GM21529 (cell line): ENCODE data around the gene HPSE2.
"Not testable (repeated sequence)": the region's sequence is repeated elsewhere in the genome, so short reads cannot be mapped to it uniquely, and the experiment has no call there.

Experiments used
- ATAC-seq: cut with Tn5 transposase; IDR thresholded peaks from one replicate; pipeline ENCODE4 v1.9.1; 2021; ENCODE audit not compliant: unreplicated experiment

The HPSE2 gene

DNA sequence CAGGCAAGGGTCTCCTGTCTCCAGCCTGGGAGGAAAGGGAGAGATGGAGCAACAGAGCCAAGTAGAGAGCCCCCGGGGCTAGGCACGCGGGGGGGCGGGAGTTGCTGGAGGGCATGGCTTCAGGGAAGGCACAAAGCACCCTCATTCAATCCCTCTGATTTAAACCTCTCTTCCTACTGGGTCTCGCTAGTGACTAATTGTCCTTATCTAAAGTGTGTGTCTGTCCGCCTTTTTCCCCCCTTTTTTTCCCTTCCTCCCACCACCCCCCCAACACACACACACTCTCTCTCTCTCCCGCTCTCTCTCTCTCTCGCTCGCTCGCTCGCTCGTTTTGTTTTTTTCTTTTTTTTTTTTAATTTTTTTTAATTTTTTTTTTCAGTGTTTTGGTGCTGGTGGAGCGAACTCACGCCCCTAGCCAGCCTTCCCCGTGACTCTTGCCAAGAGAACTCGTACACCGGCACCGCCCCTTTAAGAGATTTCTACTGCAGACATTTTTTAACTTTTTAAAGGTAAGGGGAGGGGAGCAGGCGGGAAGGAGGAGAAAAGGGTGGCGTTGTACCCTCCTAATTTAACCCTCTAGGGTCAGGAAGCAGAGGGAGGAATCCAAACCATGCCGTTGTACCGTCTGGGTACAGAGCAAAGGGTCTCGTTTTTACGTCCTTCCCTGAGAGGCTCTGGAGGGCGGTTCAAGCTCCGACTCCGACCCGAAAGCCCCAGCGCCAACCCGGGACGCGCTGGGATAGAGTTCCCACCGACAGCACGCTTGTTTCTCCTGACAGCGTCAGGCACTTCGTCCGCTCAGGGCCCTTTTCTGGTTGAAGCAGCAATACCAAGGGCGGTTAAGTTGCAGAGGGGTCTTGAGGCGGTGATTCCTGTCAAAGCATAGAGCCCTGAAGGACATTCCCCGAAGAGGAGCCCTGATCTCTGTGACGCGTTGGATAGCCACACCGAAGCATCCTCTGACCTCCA is at the start of gene HPSE2:
Gene HPSE2 (minus strand): TSS at position 195 of the 969 bp plus-strand sequence.
- ATAC-seq: no peak

GRCh38 chr10:99280472-99280871 is 44.8 kb upstream of the HPSE2 start:
- ATAC-seq: peak; percentile 90

DNA sequence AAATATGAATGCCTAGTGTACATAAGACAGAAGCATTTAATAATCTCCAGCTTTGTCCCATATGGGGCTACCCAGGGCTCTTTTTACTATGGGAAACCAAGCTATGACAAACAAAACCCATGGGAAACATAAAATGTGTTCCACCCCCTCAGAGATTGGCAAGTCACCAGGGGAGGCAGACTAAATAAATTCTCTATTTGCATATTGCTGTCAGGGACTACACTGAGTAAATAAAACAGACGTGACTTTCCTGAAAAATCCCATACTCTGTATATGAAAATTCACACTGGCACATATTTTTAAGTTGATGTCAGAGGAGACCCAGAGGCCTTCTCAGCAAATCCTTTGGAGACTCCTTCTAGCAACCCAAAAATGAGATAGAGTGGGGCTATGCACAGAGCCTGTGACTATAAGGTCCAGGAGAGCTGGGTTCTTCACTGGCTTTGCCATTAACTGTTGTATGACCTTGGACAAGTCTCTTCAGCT is 44.0 kb upstream of the HPSE2 start:
- ATAC-seq: peak; percentile 45

GRCh38 chr10:99276848-99277486 is 41.3 kb upstream of the HPSE2 start:
- ATAC-seq: no peak

DNA sequence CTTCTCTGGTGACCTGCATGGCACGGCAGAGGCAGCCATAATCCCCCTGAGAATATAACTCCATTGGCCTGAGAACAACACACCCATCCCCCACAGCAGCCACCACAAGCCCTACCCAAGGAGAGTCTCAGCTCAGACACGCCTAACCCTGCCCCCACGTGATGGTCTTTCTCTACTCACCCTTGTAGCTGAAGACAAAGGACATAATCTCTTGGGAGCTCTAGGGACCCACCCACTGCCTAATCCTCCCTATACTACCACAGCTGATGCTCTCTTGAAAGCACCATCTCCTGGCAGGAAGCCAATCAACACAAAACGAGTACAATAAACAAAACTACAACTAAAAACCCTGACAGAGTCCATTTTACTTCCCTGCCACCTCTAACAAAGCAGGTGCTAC is 30.7 kb upstream of the HPSE2 start:
- ATAC-seq: no peak

DNA sequence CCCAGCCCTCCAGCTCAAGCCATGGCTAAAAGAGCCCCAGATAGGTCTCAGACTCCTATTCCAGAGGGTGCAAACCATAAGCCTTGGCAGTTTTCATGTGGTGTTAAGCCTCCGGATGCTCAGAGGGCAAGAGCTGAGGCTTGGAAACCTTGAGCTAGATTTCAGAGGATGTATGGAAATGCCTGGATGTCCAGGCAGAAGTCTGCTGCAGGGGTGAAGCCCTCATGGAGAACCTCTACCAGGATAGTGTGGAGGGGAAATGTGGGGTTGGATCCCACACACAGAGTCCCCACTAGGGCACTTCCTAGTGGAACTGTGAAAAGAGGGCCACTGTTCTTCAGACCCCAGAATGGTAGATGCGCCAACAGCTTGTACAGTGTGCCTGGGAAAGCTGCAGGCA is 13.2 kb upstream of the HPSE2 start:
- ATAC-seq: no peak

DNA sequence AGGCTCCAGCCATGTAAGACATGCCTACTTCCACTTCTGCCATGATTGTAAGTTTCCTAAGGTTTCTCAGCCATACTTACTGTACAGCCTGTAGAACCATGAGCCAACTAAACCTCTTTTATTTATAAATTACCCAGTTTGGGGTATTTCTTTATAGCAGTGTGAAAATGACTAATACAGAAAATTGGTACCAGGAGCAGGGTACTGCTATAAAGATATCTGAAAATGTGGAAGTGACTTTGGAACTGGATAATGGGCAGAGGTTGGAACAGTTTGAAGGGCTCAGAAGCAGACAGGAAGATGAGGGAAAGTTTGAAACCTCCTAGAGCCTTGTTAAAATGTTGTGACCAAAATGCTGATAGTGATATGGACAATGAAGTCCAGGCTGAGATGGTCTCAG is 12.2 kb upstream of the HPSE2 start:
- ATAC-seq: not testable (repeated sequence)

- ATAC-seq: no peak
Measured at GRCh38 chr10:99236627-99237309, 1.1 kb upstream of the HPSE2 start.

GRCh38 chr10:99234791-99235657 is 628 bp downstream of the HPSE2 start:
- ATAC-seq: no peak

DNA sequence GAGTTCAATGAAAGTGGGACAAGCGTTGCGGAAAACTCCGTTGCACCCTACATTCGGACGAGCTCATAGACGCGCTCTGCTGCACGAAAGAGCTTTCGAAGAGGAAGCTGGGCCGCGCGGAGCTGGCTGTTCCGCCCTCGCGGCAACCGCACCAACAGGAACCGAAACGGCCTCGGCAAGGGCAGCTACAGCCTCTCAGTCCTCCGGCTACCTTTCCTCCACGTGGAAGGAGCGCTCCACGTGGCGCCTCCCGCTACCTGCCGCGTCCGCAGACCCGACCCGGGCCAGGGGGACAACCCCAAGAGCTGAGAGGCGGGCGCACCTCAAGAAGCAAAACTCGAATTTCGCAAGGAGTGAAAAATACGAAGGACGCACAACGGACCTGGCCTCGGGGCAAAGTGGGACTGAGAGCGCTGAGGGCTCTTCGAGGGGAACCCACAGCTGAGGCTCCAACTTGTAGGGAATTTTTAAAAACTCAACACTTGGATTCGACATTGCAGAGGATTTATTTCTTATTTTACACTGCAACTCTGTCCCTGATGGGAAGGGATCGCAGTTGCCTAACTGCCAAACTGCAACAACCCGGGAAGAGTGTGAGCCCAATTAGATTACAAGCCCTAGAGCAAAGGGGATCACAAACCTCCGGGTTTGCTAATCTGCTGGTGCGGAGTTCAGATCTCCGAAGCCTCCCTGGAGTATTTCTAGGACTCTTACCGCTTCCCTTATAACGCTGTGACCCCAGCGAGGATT is 1.4 kb downstream of the HPSE2 start:
- peak; percentile 99 for ATAC-seq

DNA sequence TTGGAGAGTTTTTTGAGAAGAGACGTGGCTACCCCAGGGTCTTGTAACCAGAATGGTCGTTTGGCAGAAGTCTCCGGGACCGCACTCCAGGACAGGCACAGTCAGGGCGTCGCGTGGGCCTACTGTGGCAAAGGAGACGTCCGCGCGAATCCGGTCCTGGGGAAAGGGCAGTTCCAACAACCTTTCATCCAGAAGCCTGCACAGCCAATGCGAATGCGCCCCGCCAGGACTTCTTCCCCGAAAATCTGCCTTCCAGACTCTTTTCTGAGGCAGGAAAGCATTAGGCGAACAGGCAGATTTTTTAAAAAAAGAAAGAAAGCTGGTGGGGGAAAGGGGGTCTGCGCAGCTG is 2.0 kb downstream of the HPSE2 start:
- ATAC-seq: no peak

DNA sequence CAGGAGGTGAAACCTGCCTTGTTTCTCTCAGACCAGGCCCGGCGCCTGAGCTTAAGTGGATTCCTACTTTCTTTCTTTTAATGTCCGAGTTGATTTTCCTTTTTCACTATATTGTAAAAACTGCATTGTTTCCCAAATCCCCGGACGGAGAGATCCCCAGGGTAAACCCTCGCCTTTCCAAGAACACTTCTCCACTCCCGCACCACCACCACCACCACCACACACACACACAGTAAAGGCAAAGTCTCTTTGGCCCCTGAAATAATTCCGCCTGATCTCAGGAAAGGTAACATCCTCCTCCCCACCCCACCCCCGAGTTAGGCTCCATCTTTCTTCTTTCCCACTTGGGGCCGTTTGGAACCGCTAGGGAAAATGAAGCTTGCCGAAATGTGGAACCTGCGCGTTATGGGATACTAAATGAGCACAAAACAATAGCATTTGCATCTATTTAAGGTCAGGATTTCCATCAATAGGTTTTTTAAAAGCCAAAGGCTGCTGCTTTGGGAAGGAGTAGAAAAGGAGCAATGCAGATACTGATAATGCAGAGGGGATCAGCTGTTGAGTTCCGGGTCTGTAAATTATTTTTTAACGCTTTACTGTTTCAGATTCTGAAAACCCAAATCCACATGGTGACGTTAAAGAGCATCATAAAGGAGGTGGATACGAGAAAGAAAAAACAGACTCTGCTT is 2.5 kb downstream of the HPSE2 start:
- no peak for ATAC-seq

DNA sequence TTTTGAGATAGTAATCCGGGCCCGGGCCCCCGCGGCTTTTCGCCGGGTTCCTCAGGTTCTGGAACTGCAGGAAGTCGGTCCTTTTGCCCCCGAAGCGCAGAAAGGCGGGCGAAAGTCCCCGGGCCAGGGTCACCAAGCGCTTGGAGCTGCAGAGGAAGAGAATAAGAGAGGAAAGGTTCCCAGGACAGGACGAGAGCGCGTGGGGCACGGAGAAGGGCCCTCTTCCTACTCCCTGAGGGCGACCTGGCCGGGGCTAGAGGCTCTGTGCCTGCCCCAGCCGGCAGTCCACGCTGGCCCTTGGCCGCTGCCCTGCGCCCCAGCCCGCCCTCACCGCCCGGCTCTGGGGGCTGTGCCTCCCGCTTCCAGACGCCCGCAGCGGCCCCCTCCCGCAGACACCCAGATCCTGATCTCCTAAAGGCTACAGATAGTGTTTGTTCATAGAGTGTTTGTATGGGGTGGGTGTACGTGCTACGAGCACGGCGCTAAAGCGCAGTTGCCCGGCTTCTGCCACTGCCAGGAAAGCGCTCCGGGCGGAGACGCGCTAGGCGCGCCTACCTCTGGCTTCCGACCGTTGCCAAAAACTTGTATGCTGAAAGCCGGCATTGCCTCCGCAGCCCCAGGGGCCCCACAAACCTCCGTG is 3.2 kb downstream of the HPSE2 start:
- ATAC-seq: no peak

- ATAC-seq: no peak
Measured at GRCh38 chr10:99224766-99225165, 10.9 kb downstream of the HPSE2 start.

GRCh38 chr10:99207340-99207739 is 28.3 kb downstream of the HPSE2 start:
- no peak for ATAC-seq

DNA sequence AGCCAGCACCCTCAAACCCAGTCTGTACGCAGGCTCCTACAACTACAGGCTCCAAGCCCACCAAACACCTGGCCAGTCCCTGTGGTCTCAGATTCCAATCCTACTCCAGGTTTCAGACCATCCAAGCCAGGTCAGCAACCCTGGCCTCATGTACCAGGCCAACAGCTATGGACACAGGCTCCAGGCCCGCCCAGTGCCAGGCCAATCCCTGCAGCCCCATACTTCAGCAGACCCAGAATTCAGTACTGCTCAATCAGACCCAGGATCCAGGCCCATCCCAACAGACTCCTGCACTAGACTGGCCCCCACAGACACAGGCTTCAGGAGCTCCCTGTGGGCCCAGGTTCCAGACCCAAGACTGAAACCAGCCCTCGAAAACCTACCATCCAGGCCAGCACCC is 32.3 kb downstream of the HPSE2 start:
- no peak for ATAC-seq

DNA sequence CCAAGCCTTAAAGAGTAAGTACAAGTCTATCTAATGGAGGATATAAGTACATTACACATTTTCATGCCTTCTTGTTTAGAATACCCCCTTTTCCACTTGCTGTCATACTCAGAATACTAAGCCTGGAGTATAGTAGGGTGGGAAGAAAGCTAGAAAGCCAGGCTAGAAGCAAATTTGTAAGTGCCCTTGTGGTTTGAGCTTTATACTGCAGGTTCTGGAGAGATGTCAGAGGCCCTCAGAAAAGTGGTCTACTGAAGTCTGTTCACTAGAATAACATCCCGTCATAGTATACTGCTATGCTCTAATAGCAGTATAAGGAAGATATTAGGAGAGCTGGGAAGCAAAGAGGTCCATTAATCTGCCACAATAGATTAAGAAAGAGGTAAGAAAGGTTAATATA is 62.7 kb downstream of the HPSE2 start:
- ATAC-seq: no peak

DNA sequence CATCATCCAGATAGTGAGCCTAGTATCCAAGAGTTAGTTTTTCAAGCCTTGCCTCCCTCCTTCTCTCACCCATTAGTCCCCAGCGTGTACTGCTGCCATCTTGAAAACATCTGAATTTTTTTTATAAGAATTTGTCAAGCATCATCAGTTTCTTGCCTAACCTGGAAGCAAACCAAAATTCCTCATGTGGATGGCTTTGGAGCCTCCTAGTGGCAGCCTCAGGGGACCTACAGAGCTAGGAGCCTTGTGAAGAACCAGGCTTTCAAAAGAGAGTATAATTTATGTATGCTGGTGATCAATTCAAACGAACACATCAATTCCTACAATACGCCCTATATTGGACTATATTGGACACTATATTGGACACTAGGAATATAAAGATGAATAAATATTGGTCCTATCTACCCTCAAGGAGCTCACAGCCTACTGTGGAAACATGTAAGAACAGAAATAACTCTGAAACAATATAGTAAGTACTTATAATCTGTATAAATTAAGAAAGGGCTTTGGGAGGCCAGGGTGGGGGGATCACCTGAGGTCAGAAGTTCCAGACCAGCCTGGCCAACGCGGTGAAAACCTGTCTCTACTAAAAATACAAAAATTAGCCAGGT is 63.4 kb downstream of the HPSE2 start:
- no peak for ATAC-seq
